Stimulated activated CD4-positive, alpha-beta T cell treated with anti-CD3 and anti-CD28 coated beads, Interleukin-4, amount 100 ng/mL, for 1 hour (primary cell): ENCODE measurements around the gene ANTXRL.
"Not testable (repeated sequence)": the region's sequence is repeated elsewhere in the genome, so short reads cannot be mapped to it uniquely, and the experiment has no call there.

Source experiments
- DNase-seq: peaks from one replicate; pipeline ENCODE4 v3.0.0-alpha.2; 2020

The ANTXRL gene

GRCh38 chr10:46310143-46310514 is 23.3 kb downstream of the ANTXRL start:
- no peak for DNase-seq

- DNase-seq, result no peak
These were observed 24.1 kb downstream of the ANTXRL start for GRCh38 chr10:46310851-46311250.

- no peak for DNase-seq
These were observed 24.7 kb downstream of the ANTXRL start for GRCh38 chr10:46311501-46311951.

GRCh38 chr10:46311961-46312431 is 25.2 kb downstream of the ANTXRL start:
- not testable (repeated sequence) for DNase-seq

GRCh38 chr10:46312953-46313352 is 26.2 kb downstream of the ANTXRL start:
- no peak for DNase-seq

GRCh38 chr10:46314071-46314470 is 27.3 kb downstream of the ANTXRL start:
- no peak for DNase-seq

GRCh38 chr10:46315071-46315860 is 28.5 kb downstream of the ANTXRL start:
- DNase-seq, result not testable (repeated sequence)

GRCh38 chr10:46317370-46317769 is 30.6 kb downstream of the ANTXRL start:
- no peak for DNase-seq

GRCh38 chr10:46317889-46318288 is 31.1 kb downstream of the ANTXRL start:
- DNase-seq, result no peak

- DNase-seq, result no peak
These were observed 32.0 kb downstream of the ANTXRL start for GRCh38 chr10:46318799-46319198.

GRCh38 chr10:46319389-46319788 is 32.6 kb downstream of the ANTXRL start:
- DNase-seq, result no peak

- DNase-seq, result no peak
These were observed 35.0 kb downstream of the ANTXRL start for GRCh38 chr10:46321770-46322169.

- DNase-seq, result no peak
These were observed 36.4 kb downstream of the ANTXRL start for GRCh38 chr10:46323176-46323575.

- no peak for DNase-seq
These were observed 38.2 kb downstream of the ANTXRL start for GRCh38 chr10:46325021-46325420.

GRCh38 chr10:46326066-46326465 is 39.3 kb downstream of the ANTXRL start:
- DNase-seq, result no peak

GRCh38 chr10:46326971-46327370 is 40.2 kb downstream of the ANTXRL start:
- no peak for DNase-seq

- no peak for DNase-seq
These were observed 40.9 kb downstream of the ANTXRL start for GRCh38 chr10:46327685-46328084.

GRCh38 chr10:46328853-46329689 is 42.3 kb downstream of the ANTXRL start:
- no peak for DNase-seq

- DNase-seq, result no peak
These were observed 42.9 kb downstream of the ANTXRL start for GRCh38 chr10:46329690-46330016.

- DNase-seq, result no peak
These were observed 44.1 kb downstream of the ANTXRL start for GRCh38 chr10:46330894-46331293.

- DNase-seq, result not testable (repeated sequence)
These were observed 78.7 kb downstream of the ANTXRL start for GRCh38 chr10:46365484-46365883.

GRCh38 chr10:46367209-46367608 is 80.4 kb downstream of the ANTXRL start:
- not testable (repeated sequence) for DNase-seq

- not testable (repeated sequence) for DNase-seq
These were observed 81.0 kb downstream of the ANTXRL start for GRCh38 chr10:46367666-46368240.

- not testable (repeated sequence) for DNase-seq
These were observed 82.2 kb downstream of the ANTXRL start for GRCh38 chr10:46368956-46369355.
